Gastrocnemius medialis (tissue), 4 donors: ENCODE measurements around the gene VRK2. TPM values are rescaled to one million over a fixed set of nuclear protein-coding genes. Genes with fewer than 3 reads are reported as not detected.

Experiments used
- ATAC-seq, 2 donors: fragments of 150-250 bp; one replicate each; pipeline ENCODE4 v1.9.1; 2016
- DNase-seq, 2 donors: peaks; one replicate each; pipeline ENCODE4 v3.0.0-alpha.2; 2019
- H3K27ac ChIP-seq, 4 donors: fragments of 200-600 bp; sonication (generic); 1 replicate in 1 of 4; 2 replicates in 3 of 4; pipeline ENCODE4 v1.5.1; 2016 to 2018; ENCODE audit warnings: mild to moderate bottlenecking in 2 of 4, moderate library complexity in 1 of 4
- H3K27me3 ChIP-seq, 3 donors: fragments of 200-600 bp; sonication (generic) in 2 of 3; 1 replicate in 1 of 3; 2 replicates in 2 of 3; pipeline versions ENCODE4 v1.5.1 to v1.6.0; 2016 to 2019; ENCODE audit warnings: mild to moderate bottlenecking in 1 of 3, moderate library complexity in 1 of 3
- H3K36me3 ChIP-seq, 2 donors: fragments of 200-600 bp; sonication (generic) in 1 of 2; one replicate each; pipeline ENCODE4 v1.5.1; 2017 to 2018
- H3K4me1 ChIP-seq, 2 donors: fragments of 200-600 bp; sonication (generic) in 1 of 2; one replicate each; pipeline ENCODE4 v1.5.1; 2016 to 2017; ENCODE audit warnings: mild to moderate bottlenecking in 2 of 2
- H3K4me3 ChIP-seq, 4 donors: fragments of 200-600 bp; sonication (generic) in 3 of 4; 1 replicate in 1 of 4; 2 replicates in 3 of 4; pipeline ENCODE4 v1.5.1; 2016 to 2019; ENCODE audit warnings: mild to moderate bottlenecking in 2 of 4
- H3K9me3 ChIP-seq, 3 donors: fragments of 200-600 bp; sonication (generic) in 2 of 3; 1 replicate in 1 of 3; 2 replicates in 2 of 3; pipeline ENCODE4 v1.5.1; 2016 to 2019
- POLR2A ChIP-seq, 2 donors: fragments of 450-650 bp; IDR thresholded peaks; one replicate each; pipeline ENCODE4 v1.6.1; 2017; ENCODE audit warnings: antibody characterized with exemption in 2 of 2, mild to moderate bottlenecking in 2 of 2, moderate library complexity in 2 of 2
- in situ Hi-C, 4 donors: fragments of 200-750 bp; cut with MboI; loops; one replicate each; pipeline versions ENCODE4 v1.15.0 to v1.8.0; 2017; ENCODE audit warnings: low sequenced_read_pairs in 4 of 4
- intact Hi-C: fragments of 100-400 bp; cut with DNase I; formaldehyde crosslinking; loops from one replicate; pipeline ENCODE4 v1.15.1; 2023; ENCODE audit warnings: low total_unique reads
- total RNA-seq, 4 donors: library from RNA; depleted of rRNA; stranded (reverse); fragments of >200 nt; gene quantifications; one replicate each; pipeline versions ENCODE4 v1.1.0 to v1.2.3, GENCODE V29; 2016
- TF ChIP-seq, protein P1 (sequence below), 5 experiments: fragments of 450-650 bp in 3 of 5; fragments of 200-600 bp in 2 of 5; sonication (generic) in 2 of 5; IDR thresholded peaks in 4 of 5; conservative IDR thresholded peaks in 1 of 5; 1 replicate in 4 of 5; 2 replicates in 1 of 5; pipeline ENCODE4 v1.5.1; 2016 to 2019; ENCODE audit warnings: antibody characterized with exemption in 5 of 5, mild to moderate bottlenecking in 3 of 5, moderate library complexity in 3 of 5

The VRK2 gene
- total RNA-seq, 4 donors from 2014 or later = 12.3 to 24.5 (median 21.2) TPM

DNA sequence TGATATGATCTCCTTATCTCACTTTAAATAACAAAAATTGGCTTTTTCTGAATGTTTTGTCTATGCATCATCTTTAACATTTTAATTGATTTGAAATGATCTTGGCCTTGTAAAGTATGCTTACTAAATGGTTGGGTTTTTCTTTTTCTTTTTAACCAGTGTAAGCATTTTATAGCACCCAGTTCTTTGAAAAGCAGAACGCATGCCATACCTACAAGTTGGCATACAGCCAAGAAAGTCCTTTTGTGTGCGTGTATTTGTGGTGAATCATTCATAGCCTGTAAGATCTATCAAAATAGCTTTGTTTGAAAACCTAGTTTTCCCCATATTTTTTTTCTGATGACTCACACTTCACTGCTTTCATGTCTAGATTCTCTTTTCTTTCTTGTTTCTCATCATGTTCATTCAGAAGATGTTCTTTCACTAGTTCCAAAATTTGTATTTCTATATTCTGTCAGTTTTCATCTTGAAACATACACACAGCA, 4.1 kb upstream of the VRK2 start:
- peaks cover 0 to 4% of the 10 kb centered on the region in 2 donors for H3K36me3 ChIP-seq
- in situ Hi-C loops = no loop called here
- DNase-seq (no peak), ATAC-seq (no peak)
- peaks cover 9 to 10% of the 10 kb centered on the region in 2 donors for H3K4me1 ChIP-seq
- no peaks in the 10 kb centered on the region for H3K9me3 ChIP-seq
- H3K27ac ChIP-seq = no peak overlapping the region
- intact Hi-C loops = loop anchor here (10.0 kb wide), 1 partner anchor 182 kb away; no protein-coding TSS in a partner anchor
- no peaks in the 10 kb centered on the region for H3K27me3 ChIP-seq
- no peak overlapping the region for H3K4me3 ChIP-seq
- TF ChIP-seq, protein P1, sequence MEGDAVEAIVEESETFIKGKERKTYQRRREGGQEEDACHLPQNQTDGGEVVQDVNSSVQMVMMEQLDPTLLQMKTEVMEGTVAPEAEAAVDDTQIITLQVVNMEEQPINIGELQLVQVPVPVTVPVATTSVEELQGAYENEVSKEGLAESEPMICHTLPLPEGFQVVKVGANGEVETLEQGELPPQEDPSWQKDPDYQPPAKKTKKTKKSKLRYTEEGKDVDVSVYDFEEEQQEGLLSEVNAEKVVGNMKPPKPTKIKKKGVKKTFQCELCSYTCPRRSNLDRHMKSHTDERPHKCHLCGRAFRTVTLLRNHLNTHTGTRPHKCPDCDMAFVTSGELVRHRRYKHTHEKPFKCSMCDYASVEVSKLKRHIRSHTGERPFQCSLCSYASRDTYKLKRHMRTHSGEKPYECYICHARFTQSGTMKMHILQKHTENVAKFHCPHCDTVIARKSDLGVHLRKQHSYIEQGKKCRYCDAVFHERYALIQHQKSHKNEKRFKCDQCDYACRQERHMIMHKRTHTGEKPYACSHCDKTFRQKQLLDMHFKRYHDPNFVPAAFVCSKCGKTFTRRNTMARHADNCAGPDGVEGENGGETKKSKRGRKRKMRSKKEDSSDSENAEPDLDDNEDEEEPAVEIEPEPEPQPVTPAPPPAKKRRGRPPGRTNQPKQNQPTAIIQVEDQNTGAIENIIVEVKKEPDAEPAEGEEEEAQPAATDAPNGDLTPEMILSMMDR (IDR thresholded peaks at IDR 0.05 in 4 of 5, conservative IDR thresholded peaks at IDR 0.05 in 1 of 5) = no peak
- no peak for TF ChIP-seq POLR2A (IDR thresholded peaks at IDR 0.05)

DNA sequence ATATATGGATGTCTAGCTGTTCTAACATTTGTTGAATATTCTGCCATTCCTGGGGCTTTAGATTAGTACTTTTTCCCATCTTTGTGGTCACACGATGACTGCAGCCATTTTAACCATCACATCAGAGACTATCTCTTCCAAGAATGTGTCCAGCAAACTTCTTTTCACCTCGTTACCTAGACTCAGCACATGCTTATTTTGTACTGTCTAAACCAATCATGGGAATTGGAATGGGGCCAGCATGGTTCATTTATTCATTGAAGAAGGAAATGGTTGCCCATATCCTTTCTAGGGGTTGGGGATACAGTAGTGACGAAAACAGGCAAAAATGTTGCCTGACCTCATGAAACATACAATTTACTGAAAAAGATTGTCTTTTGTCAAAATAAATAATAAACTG, 2.5 kb upstream of the VRK2 start:
- ATAC-seq (no peak), DNase-seq (no peak)
- no peaks in the 10 kb centered on the region for H3K27me3 ChIP-seq
- no peak overlapping the region for H3K4me3 ChIP-seq
- in situ Hi-C loops = no loop called here
- TF ChIP-seq, protein P1 (IDR thresholded peaks at IDR 0.05 in 4 of 5, conservative IDR thresholded peaks at IDR 0.05 in 1 of 5) = no peak
- no peak for TF ChIP-seq POLR2A (IDR thresholded peaks at IDR 0.05)
- peaks cover 0 to 4% of the 10 kb centered on the region in 2 donors for H3K36me3 ChIP-seq
- H3K9me3 ChIP-seq = no peaks in the 10 kb centered on the region
- no peak overlapping the region for H3K27ac ChIP-seq
- intact Hi-C loops = loop anchor here (10.0 kb wide), 1 partner anchor 181 kb away; no protein-coding TSS in a partner anchor
- H3K4me1 ChIP-seq = peaks cover 9 to 10% of the 10 kb centered on the region in 2 donors

DNA sequence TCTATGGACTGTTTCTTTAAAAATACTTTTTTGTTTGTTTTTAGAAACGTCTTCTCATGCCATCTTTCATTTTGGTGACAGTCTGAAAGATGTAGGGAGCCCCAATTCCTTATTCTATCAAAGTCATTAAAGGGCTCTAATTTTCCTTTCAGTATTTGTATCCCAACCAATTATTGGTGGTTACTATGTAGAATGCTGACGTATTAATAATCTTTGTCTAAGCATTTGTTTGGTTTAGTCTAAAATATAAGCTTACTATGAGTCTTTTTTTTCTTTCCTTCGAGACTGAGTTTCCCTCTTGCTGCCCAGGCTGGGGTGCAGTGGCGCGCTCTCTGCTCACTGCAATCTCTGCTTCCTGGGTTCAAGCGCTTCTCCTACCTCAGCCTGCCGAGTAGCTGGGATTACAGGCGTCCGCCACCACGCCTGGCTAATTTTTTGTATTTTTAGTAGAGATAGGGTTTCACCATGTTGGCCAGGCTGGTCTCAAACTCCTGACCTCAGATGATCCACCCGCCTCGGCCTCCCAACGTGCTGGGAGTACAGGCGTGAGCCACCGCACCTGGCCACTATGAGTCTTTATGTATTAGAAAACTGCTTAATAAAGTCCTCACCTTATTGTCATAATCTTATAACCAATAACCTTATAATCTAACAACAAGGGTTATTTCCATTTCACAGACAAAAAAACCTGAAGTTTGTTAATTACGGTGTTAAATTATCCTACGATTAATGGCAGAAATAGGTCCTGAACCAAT, 849 bp upstream of the VRK2 start:
- no peak for TF ChIP-seq POLR2A (IDR thresholded peaks at IDR 0.05)
- TF ChIP-seq, protein P1 (IDR thresholded peaks at IDR 0.05 in 4 of 5, conservative IDR thresholded peaks at IDR 0.05 in 1 of 5) = no peak
- H3K4me3 ChIP-seq = peak overlapping the region; percentile 71 to 80 (median 76)
- H3K4me1 ChIP-seq = peaks cover 9 to 10% of the 10 kb centered on the region in 2 donors
- intact Hi-C loops (loop anchor here (10.0 kb wide), 1 partner anchor 179 kb away; no protein-coding TSS in a partner anchor), in situ Hi-C loops (no loop called here)
- DNase-seq (no peak), ATAC-seq (no peak)
- H3K9me3 ChIP-seq = no peaks in the 10 kb centered on the region
- H3K27ac ChIP-seq = peak overlapping the region; percentile 84 to 94 (median 88)
- H3K27me3 ChIP-seq = no peaks in the 10 kb centered on the region
- peaks cover 0 to under 1% of the 10 kb centered on the region in 2 donors for H3K36me3 ChIP-seq

- DNase-seq (no peak), ATAC-seq (peak; percentile 59 to 60)
- no peak for TF ChIP-seq POLR2A (IDR thresholded peaks at IDR 0.05)
- TF ChIP-seq, protein P1 (IDR thresholded peaks at IDR 0.05 in 4 of 5, conservative IDR thresholded peaks at IDR 0.05 in 1 of 5) = no peak
- Histone ChIP-seq H3K27me3 (no peaks in the 10 kb centered on the region), H3K9me3 (no peaks in the 10 kb centered on the region), H3K27ac (peak overlapping the region; percentile 84 to 94 (median 88)), H3K36me3 (no peaks in the 10 kb centered on the region), H3K4me3 (peak overlapping the region; percentile 71 to 80 (median 76)), H3K4me1 (peaks cover 9 to 10% of the 10 kb centered on the region in 2 donors)
- intact Hi-C loops (loop anchor here (10.0 kb wide), 1 partner anchor 179 kb away; no protein-coding TSS in a partner anchor), in situ Hi-C loops (no loop called here)
Observed at GRCh38 chr2:58046335-58046584, 346 bp upstream of the VRK2 start.
